Liver (tissue), 9 donors: Measurements from ENCODE around the gene CBX5. TPM values are rescaled to one million over a fixed set of nuclear protein-coding genes. Genes with fewer than 3 reads are reported as not detected.
"Not testable (repeated sequence)": the region's sequence is repeated elsewhere in the genome, so short reads cannot be mapped to it uniquely, and the experiment has no call there.

Experiments used
- DNase-seq: peaks from one replicate; pipeline ENCODE4 v3.0.0-alpha.2; 2017; ENCODE audit warnings: low spot score
- H3K27ac ChIP-seq, 2 donors: one replicate each; pipeline ENCODE4 v1.7.0; 2013; ENCODE audit warnings: inconsistent platforms in 2 of 2, low read length in 2 of 2, control low read depth in 1 of 2, low read depth in 1 of 2, mild to moderate bottlenecking in 1 of 2
- H3K27me3 ChIP-seq, 4 donors: one replicate each; pipeline versions ENCODE4 v1.6.1 to v1.7.0; 2013; ENCODE audit warnings: low read length in 3 of 4, inconsistent platforms in 1 of 4, mild to moderate bottlenecking in 1 of 4, moderate library complexity in 1 of 4; ENCODE audit not compliant: control insufficient read depth in 4 of 4, insufficient read depth in 4 of 4
- H3K36me3 ChIP-seq, 4 donors: one replicate each; pipeline versions ENCODE4 v1.6.1 to v1.7.0; 2013; ENCODE audit warnings: low read length in 3 of 4, mild to moderate bottlenecking in 3 of 4, low read depth in 1 of 4, moderate library complexity in 1 of 4; ENCODE audit not compliant: control insufficient read depth in 4 of 4, insufficient read depth in 3 of 4
- H3K4me1 ChIP-seq, 4 donors: one replicate each; pipeline versions ENCODE4 v1.6.1 to v1.7.0; 2013; ENCODE audit warnings: low read length in 3 of 4, mild to moderate bottlenecking in 3 of 4, moderate library complexity in 1 of 4; ENCODE audit not compliant: control insufficient read depth in 4 of 4, insufficient read depth in 4 of 4
- H3K4me3 ChIP-seq, 3 donors: one replicate each; pipeline versions ENCODE4 v1.6.1 to v1.7.0; 2013; ENCODE audit warnings: low read length in 3 of 3, control low read depth in 1 of 3, low read depth in 1 of 3, mild to moderate bottlenecking in 1 of 3
- H3K9ac ChIP-seq, 2 donors: one replicate each; pipeline ENCODE4 v1.7.0; 2013; ENCODE audit warnings: low read length in 2 of 2, mild to moderate bottlenecking in 2 of 2, moderate library complexity in 2 of 2, control low read depth in 1 of 2, low read depth in 1 of 2
- H3K9me3 ChIP-seq, 4 donors: one replicate each; pipeline versions ENCODE4 v1.6.1 to v1.7.0; 2013; ENCODE audit warnings: low read length in 3 of 4; ENCODE audit not compliant: control insufficient read depth in 4 of 4
- ATF3 ChIP-seq: IDR thresholded peaks from 2 replicates; pipeline ENCODE4 v1.6.1; 2016; ENCODE audit warnings: antibody characterized with exemption
- EGR1 ChIP-seq, 2 donors: IDR thresholded peaks; 2 replicates each; pipeline ENCODE4 v1.6.1; 2016 to 2018; ENCODE audit warnings: antibody characterized with exemption in 2 of 2, low read depth in 2 of 2
- GABPA ChIP-seq, 2 donors: IDR thresholded peaks in 1 of 2; conservative IDR thresholded peaks in 1 of 2; 2 replicates each; pipeline ENCODE4 v1.6.1; 2016; ENCODE audit warnings: antibody characterized with exemption in 2 of 2, mild to moderate bottlenecking in 1 of 2, moderate library complexity in 1 of 2
- HNF4A ChIP-seq, 2 donors: conservative IDR thresholded peaks; 2 replicates each; pipeline ENCODE4 v1.6.1; 2016; ENCODE audit warnings: antibody characterized with exemption in 2 of 2, mild to moderate bottlenecking in 2 of 2
- JUND ChIP-seq, 2 donors: IDR thresholded peaks; 2 replicates each; pipeline ENCODE4 v1.6.1; 2016; ENCODE audit warnings: antibody characterized with exemption in 2 of 2
- NR2F2 ChIP-seq: IDR thresholded peaks from 2 replicates; pipeline ENCODE4 v1.6.1; 2016; ENCODE audit warnings: antibody characterized with exemption
- RAD21 ChIP-seq, 2 donors: IDR thresholded peaks; 2 replicates each; pipeline ENCODE4 v1.6.1; 2016; ENCODE audit warnings: antibody characterized with exemption in 2 of 2, mild to moderate bottlenecking in 2 of 2
- REST ChIP-seq: IDR thresholded peaks from 2 replicates; pipeline ENCODE4 v1.6.1; 2016; ENCODE audit warnings: antibody characterized with exemption, mild to moderate bottlenecking
- RXRA ChIP-seq, 2 donors: IDR thresholded peaks; 2 replicates each; pipeline ENCODE4 v1.6.1; 2017 to 2018; ENCODE audit warnings: antibody characterized with exemption in 2 of 2, mild to moderate bottlenecking in 1 of 2
- SP1 ChIP-seq: IDR thresholded peaks from 2 replicates; pipeline ENCODE4 v1.6.1; 2018; ENCODE audit warnings: antibody characterized with exemption, mild to moderate bottlenecking
- TAF1 ChIP-seq: conservative IDR thresholded peaks from 2 replicates; pipeline ENCODE4 v1.6.1; 2016; ENCODE audit warnings: antibody characterized with exemption, mild to moderate bottlenecking
- WGBS: extraction: QIAGEN DNeasy Blood & Tissue Kit; methylation state at CpG from one replicate; pipeline ENCODE4 v1.1.7; 2013; 5-methylcytosine and 5-hydroxymethylcytosine counted together
- polyA plus RNA-seq, 2 donors: library from polyadenylated mRNA; stranded (reverse) in 1 of 2; unstranded in 1 of 2; fragments of 200-250 nt in 1 of 2; fragments of >200 nt in 1 of 2; fragmentation: Nextera tagmentation in 1 of 2; extraction: Ambion mirVana in 1 of 2; gene quantifications; one replicate each; pipeline versions ENCODE4 v1.2.1 to v1.2.3, GENCODE V29; 2013 to 2015
- total RNA-seq, 2 donors: library from RNA; depleted of rRNA; stranded (reverse); fragments of >200 nt; gene quantifications; one replicate each; pipeline ENCODE4 v1.2.3, GENCODE V29; 2014
- donor health status: healthy.
- donor health status: healthy.
- donor health status: healthy.
- donor health status: healthy.
- donor health status: healthy.

The CBX5 gene
- total and polyA plus RNA-seq, 4 donors, result 4.4 to 62.3 (median 12.6) TPM

GRCh38 chr12:54282949-54283593 lies 3.1 kb upstream of the CBX5 start:
- H3K4me1 ChIP-seq, result peaks cover 0 to 53% (median 43%) of the 10 kb centered on the region in 4 donors
- 57% methylated on average over 11 of the region's 11 CpGs for WGBS
- TF ChIP-seq ATF3, result no peak
- TF ChIP-seq RAD21 (IDR thresholded peaks at IDR 0.05), result no peak
- no peak for TF ChIP-seq SP1
- TF ChIP-seq HNF4A (conservative IDR thresholded peaks at IDR 0.05), result no peak
- TF ChIP-seq JUND (IDR thresholded peaks at IDR 0.05), result no peak
- TF ChIP-seq EGR1 (IDR thresholded peaks at IDR 0.05; ENCODE audit: low read depth in 2 of 2), result no peak
- no peak for TF ChIP-seq REST
- no peak for TF ChIP-seq TAF1
- TF ChIP-seq NR2F2, result no peak
- no peak for TF ChIP-seq RXRA (IDR thresholded peaks at IDR 0.05)
- no peak for TF ChIP-seq GABPA (IDR thresholded peaks at IDR 0.05 in 1 of 2, conservative IDR thresholded peaks at IDR 0.05 in 1 of 2)
- no peak overlapping the region for H3K27ac ChIP-seq
- DNase-seq, result no peak
- peak overlapping the region in 1 of 3 donors; percentile 48 for H3K4me3 ChIP-seq
- H3K9ac ChIP-seq, result no peak overlapping the region
- H3K27me3 ChIP-seq, result no peaks in the 10 kb centered on the region
- peaks cover 19 to 59% (median 48%) of the 10 kb centered on the region in 4 donors for H3K36me3 ChIP-seq
- no peaks in the 10 kb centered on the region for H3K9me3 ChIP-seq

GRCh38 chr12:54281694-54282093 lies 1.8 kb upstream of the CBX5 start:
- Histone ChIP-seq H3K27ac (peak overlapping the region; percentile 89 to 94), H3K36me3 (peaks cover 18 to 46% (median 36%) of the 10 kb centered on the region in 4 donors), H3K9ac (peak overlapping the region; percentile 73 to 90), H3K4me3 (peak overlapping the region; percentile 48 to 95 (median 86)), H3K4me1 (peaks cover 0 to 55% (median 46%) of the 10 kb centered on the region in 4 donors)
- DNase-seq, H3K9me3 ChIP-seq, H3K27me3 ChIP-seq: not testable (repeated sequence)
- WGBS, result 28% methylated on average over 4 of the region's 4 CpGs

GRCh38 chr12:54281261-54281638 lies 1.3 kb upstream of the CBX5 start:
- peaks cover 0 to 55% (median 45%) of the 10 kb centered on the region in 4 donors for H3K4me1 ChIP-seq
- DNase-seq, H3K27me3 ChIP-seq, H3K9me3 ChIP-seq: not testable (repeated sequence)
- peak overlapping the region; percentile 73 to 90 for H3K9ac ChIP-seq
- WGBS, result under 1% methylated on average over 10 of the region's 10 CpGs
- H3K4me3 ChIP-seq, result peak overlapping the region; percentile 48 to 95 (median 86)
- H3K36me3 ChIP-seq, result peaks cover 14 to 42% (median 32%) of the 10 kb centered on the region in 4 donors
- H3K27ac ChIP-seq, result peak overlapping the region; percentile 89 to 94
